ENCODE measurements around the gene TMPRSS3.

Gene TMPRSS3

GRCh38 chr21:42351626-42352440 lies 44.0 kb downstream of the TMPRSS3 start:
- no peak for DNase-seq (ENCODE audit: low read depth in 3 of 3)

DNA sequence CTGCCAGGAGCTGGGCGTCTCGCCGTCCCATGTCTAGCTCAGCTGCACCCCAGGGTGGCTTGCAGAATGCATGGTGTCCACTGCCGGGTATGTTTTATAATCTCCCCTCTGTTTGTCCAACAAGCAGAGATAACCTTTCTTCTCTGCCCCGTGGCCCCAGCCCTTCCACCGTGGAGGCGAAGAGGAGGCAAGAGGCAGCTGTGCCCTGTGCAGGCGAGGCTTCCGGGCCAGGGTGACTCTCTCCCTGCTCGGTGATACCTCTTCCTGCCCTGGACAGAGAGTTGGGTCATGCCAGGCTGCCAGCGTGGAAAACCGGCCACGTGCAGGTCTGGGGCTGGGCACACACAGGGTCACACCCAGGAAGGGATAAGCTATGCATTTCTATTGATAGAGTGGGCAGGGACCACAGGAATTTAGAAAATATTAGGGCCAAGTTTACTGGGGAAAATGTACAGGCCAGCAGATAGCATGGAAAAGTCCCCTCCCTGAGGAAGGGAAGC lies 44.9 kb downstream of the TMPRSS3 start, which contains the start of gene TFF2:
TFF2 (minus strand) TSS at position 68 of the 500 bp plus-strand sequence; CDS start at position 31, 37 bp downstream.
- no peak for DNase-seq (ENCODE audit: low read depth in 3 of 3)

GRCh38 chr21:42350318-42350910 lies 45.4 kb downstream of the TMPRSS3 start:
- DNase-seq (ENCODE audit: low read depth in 3 of 3) = no peak

- no peak for DNase-seq (ENCODE audit: low read depth in 3 of 3)
Measured at GRCh38 chr21:42349420-42350317, 46.2 kb downstream of the TMPRSS3 start.

DNA sequence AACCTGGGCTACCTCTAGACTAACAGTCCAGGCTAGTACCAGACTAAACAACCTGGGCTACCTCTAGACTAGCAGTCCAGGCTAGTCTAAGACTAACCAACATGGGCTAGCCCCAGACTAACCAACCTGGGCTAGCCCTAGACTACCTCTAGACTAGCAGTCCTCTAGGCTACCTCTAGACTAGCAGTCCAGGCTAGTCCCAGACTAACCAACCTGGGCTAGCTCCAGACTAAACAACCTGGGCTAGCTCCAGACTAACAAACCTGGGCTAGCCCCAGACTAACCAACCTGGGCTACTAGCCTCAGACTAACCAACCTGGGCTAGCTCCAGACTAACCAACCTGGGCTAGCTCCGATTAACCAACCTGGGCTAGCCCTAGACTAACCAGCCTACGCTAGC lies 47.1 kb downstream of the TMPRSS3 start:
- no peak for DNase-seq (ENCODE audit: low read depth in 3 of 3)

DNA sequence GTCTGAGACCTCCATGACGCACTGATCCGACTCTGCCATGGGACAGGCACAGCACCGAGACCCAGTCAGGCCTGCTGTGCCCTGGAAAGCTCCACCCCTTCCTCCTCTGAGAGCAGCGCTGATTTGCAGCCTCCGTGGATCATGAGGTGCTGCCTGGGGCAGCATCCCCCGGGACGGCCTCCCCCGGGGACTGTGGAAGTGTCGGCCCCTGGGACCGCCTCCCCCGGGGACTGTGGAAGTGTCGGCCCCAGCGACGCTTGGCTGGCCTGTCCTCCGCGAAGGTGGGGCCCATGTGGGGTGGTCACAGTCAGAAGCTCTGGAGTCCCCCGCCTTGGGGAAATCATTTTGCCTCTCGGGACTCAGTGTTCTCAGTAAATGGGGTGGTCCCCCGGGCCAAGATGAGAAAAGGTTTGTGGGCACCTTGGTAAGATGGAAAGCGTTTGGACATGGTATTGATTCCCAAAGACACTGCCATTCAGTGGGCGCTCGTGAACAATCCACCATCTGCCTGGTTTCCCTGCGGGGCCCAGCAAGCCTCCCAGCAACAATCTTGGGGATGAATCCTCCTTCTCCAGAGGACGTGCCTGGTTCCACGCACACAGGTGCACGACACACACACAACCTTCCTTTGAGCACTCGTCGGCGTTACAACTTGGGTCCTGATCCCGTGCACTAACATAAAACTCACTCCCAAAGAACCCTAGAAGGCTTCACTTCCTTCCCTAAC lies 48.1 kb downstream of the TMPRSS3 start:
- DNase-seq (ENCODE audit: low read depth in 3 of 3) = no peak

DNA sequence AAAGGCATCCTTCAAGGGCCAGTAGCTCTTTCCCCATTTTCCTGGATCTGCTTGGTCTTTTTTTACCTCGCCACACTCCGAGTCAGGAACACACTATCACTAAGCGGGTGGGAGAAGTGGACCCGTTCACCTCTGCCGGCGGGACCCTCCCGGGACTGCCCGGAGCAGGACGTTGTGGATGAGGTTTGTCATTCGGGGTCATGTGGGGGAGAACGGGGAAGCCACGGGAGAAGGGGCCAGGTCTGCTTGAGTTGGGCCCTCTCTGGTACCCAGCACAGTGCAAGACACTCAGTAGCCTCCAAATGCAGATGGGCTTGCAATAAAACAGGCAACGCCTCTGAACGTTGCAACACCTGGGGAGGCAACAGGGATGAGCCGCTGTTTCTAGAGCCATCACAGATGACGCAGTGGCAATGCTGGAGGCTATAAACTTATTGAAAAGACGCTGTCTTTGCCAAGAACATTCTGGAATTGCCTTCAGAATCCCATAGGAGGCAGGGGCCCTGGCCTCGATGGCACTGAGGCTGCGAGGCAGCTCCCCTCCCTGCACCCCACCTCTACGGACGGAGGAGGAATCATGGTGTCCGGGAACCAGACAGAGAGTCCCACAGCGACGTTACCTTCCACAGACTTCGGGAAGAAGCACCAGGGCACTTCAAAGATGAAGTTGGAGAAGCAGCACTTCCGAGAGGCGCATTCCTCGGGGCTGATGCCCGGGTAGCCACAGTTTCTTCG lies 48.8 kb downstream of the TMPRSS3 start:
- no peak for DNase-seq (ENCODE audit: low read depth in 3 of 3)

- DNase-seq (ENCODE audit: low read depth in 3 of 3) = no peak
Measured at GRCh38 chr21:42346441-42346840, 49.4 kb downstream of the TMPRSS3 start.

DNA sequence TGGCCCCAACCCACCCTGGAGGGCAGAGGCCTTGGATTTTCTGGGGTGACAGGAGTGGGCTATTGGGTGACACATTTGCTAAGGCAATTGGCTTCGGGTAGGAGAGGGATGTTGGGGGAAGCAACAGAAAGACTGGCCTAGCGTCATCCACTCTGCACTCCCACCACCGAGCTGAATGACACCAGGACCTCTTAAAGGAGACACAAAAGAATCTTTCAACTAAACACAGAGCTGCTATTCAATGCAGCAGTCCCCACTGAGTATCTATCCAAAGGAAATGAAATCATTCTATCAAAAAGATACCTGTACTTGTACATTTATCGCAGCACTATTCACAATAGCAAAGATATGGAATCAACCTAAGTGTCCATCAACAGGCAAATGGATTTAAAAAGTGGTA lies 51.2 kb downstream of the TMPRSS3 start:
- no peak for DNase-seq (ENCODE audit: low read depth in 3 of 3)

DNA sequence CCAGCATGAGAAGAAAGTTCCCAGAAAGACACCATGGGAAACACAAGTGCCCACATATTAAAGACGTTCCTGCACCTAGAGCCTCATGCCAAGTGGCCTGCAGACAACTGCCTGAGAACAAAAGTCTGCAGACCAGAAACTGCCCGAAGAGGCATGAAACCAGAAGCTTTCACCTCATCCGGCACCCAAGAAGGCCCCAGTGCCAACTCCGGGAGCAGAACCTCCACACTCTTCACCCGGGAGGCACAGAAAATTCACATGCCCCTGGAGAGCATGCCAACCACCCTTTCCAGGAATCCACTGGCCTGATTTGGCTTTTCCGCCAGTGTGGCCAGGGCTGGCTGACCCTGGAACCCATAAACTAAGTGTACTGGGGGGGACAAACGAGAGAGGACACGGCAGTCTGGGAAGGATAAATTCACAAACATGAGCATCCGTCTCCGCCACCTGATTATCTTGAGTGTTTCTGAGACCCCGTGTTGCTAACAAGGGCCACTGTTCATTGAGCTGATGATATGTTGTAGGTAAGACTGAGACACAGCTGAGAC lies 51.8 kb downstream of the TMPRSS3 start:
- no peak for DNase-seq (ENCODE audit: low read depth in 3 of 3)

DNA sequence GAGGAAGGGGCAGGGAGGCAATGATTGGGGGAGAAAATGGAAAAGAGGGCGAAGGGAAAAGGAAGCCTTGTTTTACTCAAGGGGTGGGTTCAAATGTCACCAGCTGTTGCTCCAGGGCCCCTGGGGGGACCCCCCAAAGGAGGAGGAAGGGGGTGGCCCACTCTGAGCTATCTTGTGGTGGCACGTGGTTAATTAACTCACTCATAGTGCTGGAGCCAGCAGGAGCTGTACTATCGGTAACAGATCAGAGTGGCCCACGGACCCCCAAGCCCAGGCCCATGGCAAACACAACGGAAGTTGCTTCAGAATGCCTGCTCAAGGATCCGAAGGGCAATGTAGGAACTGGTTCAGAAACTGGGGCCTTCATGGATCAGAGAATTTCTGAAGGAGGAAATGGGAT lies 52.3 kb downstream of the TMPRSS3 start:
- no peak for DNase-seq (ENCODE audit: low read depth in 3 of 3)

- DNase-seq (ENCODE audit: low read depth in 3 of 3) = no peak
Measured at GRCh38 chr21:42343101-42343500, 52.8 kb downstream of the TMPRSS3 start.

DNA sequence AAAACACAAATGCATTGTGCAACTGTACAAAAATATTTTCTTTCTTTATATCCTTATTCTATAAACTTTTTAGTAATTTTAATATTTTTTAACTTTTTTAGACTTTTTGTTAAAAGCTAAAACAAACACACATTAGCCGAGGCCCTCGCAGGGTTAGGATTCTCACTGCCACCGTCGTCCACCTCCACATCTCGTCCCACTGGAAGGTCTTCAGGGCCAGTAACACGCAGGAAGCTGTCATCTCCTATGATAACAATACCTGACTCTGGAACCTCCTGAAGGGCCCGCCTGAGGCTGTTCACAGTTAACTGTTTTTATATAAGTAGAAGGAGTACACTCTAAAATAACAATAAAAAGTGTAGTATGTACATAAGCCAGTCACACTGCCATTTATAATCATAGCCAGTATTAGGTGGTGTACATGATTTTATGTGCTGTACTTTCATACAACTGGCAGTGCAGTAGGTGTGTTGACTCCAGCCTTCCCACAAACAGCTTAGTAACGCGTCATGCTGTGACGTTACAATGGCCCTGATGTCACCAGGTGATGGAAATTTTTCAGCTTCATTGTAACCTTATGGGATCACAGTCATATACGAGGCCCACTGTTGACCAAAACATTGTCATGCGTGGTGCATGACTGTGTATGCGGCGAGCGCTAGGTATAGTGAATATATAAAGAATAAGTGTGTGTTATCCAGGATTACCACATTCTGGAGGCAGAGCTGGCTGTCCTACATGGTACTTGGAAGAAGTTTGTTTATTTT lies 53.9 kb downstream of the TMPRSS3 start:
- no peak for DNase-seq (ENCODE audit: low read depth in 3 of 3)

DNA sequence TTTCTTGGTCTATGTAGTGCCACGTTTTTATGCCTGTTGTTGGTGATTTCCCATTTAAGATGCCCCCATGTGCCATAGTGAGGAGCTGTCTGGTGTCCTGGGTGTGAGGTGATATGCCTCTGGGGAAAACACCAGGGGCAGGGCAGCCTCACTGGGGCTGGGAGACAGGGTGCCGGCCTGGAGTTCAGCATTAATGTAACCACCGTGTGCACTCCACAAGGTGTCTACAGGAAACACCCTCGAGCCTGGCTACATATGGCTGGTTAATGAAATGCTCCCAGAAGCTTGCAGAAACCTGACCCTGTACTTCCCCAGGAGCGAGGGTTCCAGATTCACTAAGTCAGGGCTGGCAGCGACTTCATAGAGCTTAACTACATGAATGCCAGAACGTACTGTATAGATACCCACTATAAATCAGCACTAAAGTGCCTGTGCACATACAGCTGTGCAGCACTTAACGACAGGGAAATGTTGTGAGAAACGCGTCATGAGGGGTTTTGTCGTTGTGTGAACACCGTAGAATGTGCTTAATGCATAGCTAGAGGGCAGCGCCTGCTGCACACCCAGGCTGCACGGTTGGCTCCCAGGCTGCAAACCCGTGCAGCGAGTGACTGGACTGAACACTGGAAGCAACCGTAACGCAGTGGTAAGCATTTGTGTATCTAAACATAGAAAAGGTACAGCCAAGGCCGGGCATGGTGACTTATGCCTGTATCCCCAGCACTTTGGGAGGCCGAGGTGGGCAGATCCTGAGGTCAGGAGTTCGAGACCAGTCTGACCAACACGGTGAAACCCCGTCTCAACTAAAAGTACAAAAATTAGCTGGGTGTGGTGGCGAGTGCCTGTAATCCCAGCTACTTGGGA lies 55.4 kb downstream of the TMPRSS3 start:
- DNase-seq (ENCODE audit: low read depth in 3 of 3) = no peak

GRCh38 chr21:42338729-42339715 lies 56.8 kb downstream of the TMPRSS3 start:
- no peak for DNase-seq (ENCODE audit: low read depth in 3 of 3)

GRCh38 chr21:42337830-42338728 lies 57.8 kb downstream of the TMPRSS3 start:
- DNase-seq (ENCODE audit: low read depth in 3 of 3) = peak; percentile 62 to 81 (median 80)
